Measurements from ENCODE around the gene GNB5.

Gene GNB5

DNA sequence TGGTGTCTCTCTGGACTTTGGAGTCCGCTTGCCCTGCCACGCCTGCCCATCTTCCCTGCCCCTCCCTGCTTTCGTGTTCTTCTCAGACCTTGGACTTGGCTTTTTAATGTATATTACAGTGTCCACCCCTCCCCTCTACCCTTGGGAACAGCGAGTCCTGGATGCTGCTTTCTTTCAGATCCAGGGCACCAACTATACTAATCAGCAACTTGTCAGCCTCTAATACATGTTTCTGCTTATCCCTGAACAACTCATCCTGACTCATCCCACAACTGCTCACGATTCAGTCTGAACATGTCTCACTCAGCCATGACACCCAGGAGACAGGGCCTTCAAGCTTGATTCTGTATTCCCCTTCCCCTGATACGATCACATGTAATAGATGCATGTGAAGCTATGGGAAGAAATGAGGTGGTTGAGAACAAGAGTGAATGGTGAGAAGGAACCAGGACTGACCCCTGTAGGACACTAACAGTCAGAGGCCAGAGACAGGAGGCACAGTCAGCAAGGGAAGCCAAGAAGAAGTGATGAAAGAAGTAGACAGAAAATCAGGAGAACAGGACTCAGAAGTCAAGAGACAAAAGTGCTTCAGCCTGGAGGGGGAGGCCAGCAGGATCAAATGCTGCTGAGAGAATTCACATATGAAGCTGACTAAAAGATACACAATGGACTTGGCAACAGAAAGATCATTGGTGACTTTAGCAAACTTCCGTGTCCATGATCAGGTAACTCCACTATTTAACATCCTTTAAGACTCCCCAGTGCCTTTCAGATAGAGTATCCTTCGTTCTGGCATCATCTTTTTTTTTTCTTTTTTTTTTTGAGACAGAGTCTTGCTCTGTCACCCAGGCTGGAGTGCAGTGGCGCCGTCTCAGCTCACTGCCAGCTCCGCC lies 114.1 kb downstream of the GNB5 start:
- peak; percentile 80 for FAIRE-seq
- DNase-seq (ENCODE audit: insufficient read length, low spot score): peak; percentile 62

DNA sequence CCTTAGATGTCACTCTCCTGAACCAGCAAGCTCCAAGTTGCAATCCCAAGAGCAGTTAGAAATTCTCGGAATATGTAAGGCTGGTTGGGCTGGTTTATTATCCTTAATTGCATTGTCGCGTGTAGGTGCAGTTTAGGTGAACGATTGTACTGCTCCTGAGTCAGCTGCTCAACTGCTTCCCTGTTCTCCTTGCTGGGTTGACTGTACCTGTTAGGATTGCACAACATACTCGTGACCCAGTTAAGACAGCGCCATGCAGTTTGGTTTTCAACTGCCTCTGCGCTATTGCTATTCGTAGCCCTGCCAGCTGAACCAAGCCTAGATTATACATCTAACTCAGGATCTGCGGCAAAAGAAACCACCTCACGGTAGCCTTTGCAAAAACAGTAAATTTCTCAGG lies 119.6 kb downstream of the GNB5 start:
- DNase-seq (ENCODE audit: insufficient read length, low spot score) (no peak), FAIRE-seq (no peak)

GRCh38 chr15:52069559-52069958 lies 121.6 kb downstream of the GNB5 start:
- FAIRE-seq: no peak
- DNase-seq (ENCODE audit: insufficient read length, low spot score): no peak

- DNase-seq (ENCODE audit: insufficient read length, low spot score) (no peak), FAIRE-seq (no peak)
Observed at GRCh38 chr15:52068004-52068615, 123.1 kb downstream of the GNB5 start.

DNA sequence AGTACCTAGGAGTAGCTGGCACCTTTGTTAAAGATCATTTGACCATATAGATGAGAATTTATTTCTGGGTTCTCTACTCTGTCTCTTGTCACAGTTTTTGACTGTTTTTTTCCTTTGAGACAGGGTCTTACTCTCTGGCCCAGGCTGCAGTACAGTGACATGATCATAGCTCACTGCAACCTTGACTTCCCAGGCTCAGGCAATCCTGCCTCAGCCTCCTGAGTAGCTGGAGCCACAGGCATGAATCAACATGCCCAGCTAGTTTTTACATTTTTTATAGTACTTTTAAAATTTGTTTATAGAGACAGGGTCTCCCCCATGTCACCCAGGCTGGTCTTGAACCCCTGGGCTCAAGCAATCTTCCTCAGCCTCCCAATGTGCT lies 123.7 kb downstream of the GNB5 start:
- DNase-seq (ENCODE audit: insufficient read length, low spot score): no peak
- FAIRE-seq: no peak

DNA sequence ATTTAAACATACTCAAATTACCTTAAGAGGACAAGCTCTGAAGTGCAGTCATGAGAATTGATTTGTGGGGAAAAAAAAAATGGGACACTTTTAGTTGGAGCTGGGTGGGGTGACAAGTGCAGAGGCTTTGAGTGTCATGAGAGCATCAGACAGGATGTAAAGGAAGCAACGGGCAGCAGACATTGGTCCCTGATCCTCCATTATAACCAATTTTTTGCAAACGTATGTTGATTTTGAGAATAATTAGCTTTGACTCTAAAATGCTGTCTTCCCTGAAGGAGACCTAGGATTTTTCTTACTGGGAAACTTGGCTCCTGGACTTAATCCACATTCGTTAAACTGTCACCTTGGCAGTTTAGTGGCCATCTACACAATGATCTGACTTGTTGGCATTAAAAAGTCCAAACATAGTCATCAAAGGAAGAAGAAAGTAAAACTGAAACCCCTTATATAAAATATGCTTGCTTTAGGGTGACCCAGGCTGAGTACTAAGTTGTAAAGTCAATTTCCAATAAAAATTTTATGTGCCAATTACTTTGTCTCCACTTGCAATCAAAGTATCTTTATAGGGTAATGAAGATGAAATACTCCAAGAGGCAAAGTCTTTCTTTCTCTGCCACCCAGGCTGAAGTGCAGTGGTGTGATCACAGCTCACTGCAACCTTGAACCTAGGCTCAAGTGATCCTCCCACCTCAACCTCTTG lies 124.2 kb downstream of the GNB5 start:
- no peak for FAIRE-seq
- DNase-seq (ENCODE audit: insufficient read length, low spot score): no peak
